ENCODE measurements around the gene ADAMTS8.

The ADAMTS8 gene

GRCh38 chr11:130359419-130359818 lies 69.0 kb downstream of the ADAMTS8 start:
- no peaks in the 10 kb centered on the region for H3K36me3 ChIP-seq (ENCODE audit: control insufficient read depth, insufficient read depth, low read length)
- H3K9me3 ChIP-seq (ENCODE audit: control insufficient read depth, insufficient read depth, low read length): peaks cover 10% of the 10 kb centered on the region
- no peaks in the 10 kb centered on the region for H3K27me3 ChIP-seq (ENCODE audit: control insufficient read depth, insufficient read depth, low read length)
- H3K4me1 ChIP-seq (ENCODE audit: control insufficient read depth, insufficient read depth, low read length): no peaks in the 10 kb centered on the region
- no peak overlapping the region for H3K9ac ChIP-seq (ENCODE audit: low read depth, low read length)
- no peak overlapping the region for H3K27ac ChIP-seq (ENCODE audit: low read depth, low read length)
- no peak overlapping the region for H3K4me3 ChIP-seq (ENCODE audit: low read depth, low read length)

- Histone ChIP-seq H3K9ac (ENCODE audit: low read depth, low read length) (no peak overlapping the region), H3K27me3 (ENCODE audit: control insufficient read depth, insufficient read depth, low read length) (no peaks in the 10 kb centered on the region), H3K9me3 (ENCODE audit: control insufficient read depth, insufficient read depth, low read length) (peaks cover 19% of the 10 kb centered on the region), H3K4me3 (ENCODE audit: low read depth, low read length) (no peak overlapping the region), H3K4me1 (ENCODE audit: control insufficient read depth, insufficient read depth, low read length) (no peaks in the 10 kb centered on the region), H3K27ac (ENCODE audit: low read depth, low read length) (no peak overlapping the region), H3K36me3 (ENCODE audit: control insufficient read depth, insufficient read depth, low read length) (no peaks in the 10 kb centered on the region)
These were observed 70.0 kb downstream of the ADAMTS8 start for GRCh38 chr11:130358398-130358797.
